TTC549 (cell line): Measurements from ENCODE around the gene ZBTB47.

ENCODE experiments used
- FAIRE-seq: peaks from 2 replicates; lab custom pipeline; 2012; peaks lifted over from hg19 to GRCh38; lab: Jason Lieb, UNC

Gene ZBTB47

DNA sequence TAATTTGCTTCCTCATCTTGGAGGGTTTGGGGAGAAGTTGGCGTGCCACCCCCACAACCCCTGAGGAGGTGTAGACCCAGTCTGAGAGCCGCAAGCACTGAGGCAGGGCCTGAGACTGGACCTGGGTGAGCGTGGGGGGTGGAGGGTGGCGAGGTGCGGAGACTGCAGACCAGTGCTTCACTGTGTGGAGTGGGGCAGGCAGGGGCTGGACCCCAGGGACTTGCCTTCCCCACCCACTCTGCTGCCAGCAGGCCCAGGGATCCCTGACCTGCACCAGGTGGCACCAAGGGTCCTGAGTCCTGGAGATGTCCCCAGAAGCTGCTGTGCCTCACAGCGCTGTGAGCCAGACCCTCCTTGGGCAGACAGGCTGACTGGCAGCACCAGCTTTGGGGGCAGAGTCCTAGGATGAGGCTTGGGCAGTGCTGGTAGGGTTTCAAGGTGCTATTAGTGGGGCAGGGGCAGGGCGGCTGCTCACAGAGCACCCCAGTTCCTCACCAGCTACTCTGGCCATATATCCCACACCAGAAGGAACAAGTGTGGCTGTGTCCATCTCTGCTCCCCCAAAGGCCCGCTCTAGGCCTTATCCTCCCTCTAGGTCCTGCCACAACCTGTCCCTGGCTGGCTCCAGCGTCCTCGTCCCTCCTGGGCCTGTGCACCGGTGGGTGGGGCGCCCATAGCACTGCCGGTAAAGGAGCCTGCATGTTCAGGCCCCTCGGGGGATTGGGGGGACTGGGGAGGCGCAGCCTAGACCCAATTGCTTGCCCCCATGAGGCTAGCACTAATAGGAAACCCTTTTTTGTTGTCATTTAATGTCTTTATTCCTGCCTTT lies 11.8 kb downstream of the ZBTB47 start:
- FAIRE-seq, result no peak

DNA sequence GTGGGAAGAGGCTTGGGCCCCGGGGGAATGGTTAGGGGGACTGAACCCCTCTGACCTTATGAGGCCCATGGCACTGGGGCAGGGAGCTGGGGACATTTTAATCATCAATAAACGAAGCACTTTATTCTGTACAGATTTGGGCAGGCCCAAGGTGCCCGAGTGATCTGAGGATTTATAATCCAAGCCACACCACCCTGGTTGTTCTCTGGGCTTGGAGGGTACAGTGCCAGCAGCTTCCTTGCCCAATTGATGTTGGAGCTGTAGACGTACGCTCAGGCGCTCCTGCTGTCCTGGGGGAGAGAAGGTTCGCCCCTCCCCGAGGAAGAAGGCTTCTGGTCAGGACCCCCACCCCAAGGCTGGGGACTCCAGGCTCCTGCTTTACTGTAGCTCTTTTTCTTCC lies 12.5 kb downstream of the ZBTB47 start:
- FAIRE-seq, result no peak

DNA sequence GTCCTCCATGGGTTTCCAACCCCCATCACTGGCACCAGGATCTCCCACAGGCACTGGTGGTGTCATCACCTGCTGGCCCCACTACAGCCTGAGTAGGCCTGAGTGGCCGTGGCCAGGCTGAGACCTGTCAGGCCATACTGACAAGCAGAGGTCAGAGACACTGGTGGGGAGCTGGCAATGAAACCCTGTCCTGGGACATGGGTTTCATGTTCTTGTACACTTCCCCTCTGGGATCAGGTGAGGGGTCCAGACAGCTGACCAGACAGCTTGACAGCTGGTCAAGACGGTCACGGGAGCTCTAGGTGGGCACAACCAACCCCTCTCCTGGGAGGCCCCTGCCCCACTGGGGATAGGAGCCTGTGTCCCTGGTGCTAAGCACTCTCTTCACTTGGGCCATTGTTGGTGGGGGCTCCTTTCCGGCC lies 13.1 kb downstream of the ZBTB47 start:
- FAIRE-seq, result no peak

DNA sequence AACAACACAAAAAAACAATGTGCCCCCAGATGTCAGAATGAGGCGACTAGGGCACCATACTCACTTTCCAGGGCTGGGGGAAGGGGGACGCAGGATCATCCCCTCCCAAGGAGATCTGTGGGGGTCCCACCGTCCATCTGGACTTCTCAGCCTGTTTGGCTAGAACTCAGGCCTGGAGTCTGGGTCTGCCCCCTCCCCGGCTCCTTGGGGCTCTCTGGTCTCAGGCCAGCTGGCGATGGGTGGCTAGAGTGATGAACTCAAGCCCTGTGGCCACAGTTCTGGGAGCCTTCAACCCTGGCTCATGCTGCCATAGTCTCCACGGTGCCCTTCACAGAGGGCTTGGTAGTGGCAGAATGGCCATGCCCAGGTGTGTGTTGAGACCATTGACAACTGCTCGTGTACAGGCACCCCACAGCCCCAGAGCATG lies 13.6 kb downstream of the ZBTB47 start:
- no peak for FAIRE-seq

DNA sequence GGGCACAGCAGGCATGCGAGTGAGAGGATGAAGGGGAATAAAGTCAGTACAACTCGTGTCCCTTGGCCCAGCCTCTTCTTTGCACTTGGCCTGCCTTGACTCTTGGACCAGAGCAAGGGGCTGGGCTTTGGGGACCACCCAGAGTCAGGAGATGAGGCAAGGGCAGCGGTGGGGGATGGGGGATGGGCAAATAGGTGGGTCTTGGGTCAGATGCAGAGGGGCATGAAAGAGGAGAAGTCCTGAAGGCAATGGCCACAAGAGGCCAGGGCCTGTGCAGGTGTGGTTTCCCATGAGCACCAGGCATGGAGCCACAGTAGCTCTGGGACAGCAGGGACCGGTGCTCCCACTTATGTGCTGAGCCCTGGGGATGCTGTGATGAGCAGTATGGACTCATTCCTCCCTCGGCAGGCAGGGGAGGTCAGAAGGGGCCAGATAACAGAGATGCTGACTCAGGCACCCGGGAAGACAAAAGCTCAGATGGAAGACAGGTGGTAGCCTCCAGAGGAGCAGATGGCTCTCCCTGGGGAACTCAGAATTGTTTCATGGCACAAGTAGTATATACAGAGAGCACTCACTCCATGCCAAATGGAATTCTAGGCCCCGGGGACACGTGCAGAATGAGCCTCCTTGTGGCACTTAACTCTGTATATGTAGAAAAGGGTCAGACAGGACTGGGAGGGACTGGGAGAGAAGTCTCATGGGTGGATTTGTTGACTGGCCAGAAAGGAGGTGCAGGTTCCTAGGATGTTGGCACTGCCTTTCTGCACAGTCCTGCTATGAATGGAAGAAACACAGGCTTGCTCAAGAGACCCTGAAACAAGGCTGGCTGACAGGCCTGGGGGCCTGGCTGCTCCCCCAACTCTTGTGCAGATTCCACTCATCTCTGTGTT lies 14.3 kb downstream of the ZBTB47 start:
- no peak for FAIRE-seq

DNA sequence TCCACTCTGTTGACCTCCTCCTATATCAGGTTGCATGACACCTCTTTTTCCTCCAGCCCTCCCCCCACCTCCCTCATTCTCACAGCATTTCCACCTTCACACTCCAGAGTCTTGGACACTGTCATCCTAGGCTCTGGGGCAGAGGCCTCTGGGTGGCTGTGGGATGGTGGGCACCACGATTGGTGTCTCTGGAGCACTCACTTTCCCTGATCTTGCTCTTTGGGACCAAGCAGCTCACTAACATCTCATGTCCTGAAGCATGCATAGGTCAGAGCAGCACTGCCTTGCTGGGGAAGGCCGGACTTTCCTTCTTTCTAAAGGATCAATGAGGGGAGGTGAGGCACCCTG lies 14.9 kb downstream of the ZBTB47 start:
- FAIRE-seq, result no peak

DNA sequence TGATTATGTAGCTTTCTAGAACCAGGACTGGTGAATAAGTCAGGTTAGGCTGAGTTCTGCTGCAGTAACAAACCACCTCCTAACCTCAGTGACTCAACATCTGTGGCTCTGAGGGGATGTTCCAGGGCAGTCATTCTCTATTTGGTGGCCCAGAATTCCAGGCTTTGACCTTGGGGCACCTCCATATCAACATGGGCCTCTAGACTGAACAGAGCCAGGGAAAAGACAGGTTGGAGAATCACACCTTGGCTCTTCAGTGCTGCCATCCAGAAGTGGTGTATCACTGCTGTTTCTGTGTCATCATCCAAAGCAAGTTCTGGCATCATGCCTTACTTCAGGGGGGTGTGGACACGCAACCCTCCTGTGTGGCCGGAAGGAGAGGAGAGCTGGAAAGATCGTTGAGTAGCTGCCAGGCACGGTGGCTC lies 15.3 kb downstream of the ZBTB47 start:
- no peak for FAIRE-seq

DNA sequence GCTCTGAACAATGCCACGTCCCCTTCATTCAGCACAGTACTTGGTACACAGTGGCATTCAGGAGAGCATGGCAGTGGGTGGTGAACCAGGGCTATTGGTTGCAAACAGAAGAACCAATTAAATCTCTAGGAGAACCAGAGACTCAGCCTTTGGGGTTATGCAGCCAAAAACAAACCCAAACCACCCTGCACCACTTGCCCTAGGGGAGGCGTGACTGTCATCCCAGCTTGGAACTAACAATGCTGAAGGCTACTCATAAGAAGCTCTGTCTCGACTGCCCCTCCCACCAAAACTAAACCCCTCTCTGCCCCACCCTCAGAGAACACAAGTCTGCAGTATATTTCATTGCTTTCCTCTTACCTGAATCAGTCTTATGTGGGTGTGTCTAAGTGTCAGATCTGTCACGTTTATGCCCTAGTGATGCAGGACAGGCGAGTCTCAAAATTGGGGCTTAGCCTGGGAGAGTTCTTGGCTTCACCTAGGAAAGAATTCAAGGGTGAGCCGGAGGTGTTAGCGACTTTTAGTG lies 16.6 kb downstream of the ZBTB47 start:
- FAIRE-seq, result no peak

DNA sequence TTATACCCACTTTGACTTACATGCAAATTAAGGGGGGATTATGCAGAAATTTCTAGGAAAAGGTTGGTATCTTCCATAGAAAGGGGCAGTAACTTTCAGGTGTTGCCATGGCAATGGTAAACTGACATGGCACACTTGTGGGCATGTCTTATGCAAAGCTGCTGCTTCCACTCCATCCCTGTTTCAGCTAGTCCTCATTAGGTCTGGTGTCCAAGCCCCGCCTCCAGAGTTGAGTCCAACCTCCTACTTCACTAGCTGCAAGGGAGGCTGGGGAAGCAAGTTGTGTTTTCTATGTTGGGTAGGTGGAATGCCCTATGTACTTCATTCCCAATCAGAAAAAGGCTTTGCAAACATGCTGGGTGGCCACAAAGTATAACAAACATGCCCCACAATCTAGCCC lies 17.2 kb downstream of the ZBTB47 start:
- no peak for FAIRE-seq

DNA sequence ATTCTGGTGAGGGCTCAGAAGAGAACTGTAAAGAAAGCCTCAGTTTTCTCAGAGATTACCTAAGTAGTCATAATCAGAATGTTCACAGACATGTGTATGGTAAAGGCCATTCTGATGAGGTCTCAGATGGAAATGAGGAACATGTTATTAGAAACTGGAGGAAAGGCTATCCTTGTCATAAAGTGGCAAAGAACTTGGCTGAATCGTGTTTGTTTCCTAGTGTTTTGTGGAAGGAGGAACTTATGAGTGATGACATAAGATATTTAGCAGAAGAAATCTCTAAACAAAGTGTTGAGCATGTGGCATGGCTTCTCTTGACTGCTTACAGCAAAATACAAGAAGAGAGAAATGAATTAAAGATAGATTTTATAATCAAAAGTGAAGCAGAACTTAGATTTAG lies 19.0 kb downstream of the ZBTB47 start:
- FAIRE-seq, result no peak

DNA sequence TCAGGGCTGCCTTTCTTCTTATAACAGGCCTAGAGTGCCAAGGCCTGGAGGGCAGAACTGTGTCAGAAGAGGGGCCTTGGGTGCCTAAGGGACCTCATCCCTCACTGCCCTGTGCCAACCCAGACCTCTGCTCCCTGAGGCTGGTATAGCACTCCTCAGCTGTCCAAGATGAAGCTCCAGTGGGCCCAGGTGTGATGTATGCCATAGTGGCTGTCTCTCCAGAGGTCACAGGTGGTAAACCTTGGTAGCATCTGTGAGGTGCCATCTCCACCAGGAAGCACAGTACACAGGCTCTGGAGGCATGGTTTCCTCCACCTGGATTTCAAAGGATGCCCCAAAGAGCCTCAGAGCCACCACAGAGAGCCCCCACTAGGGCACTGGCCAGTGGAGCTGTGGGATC lies 19.6 kb downstream of the ZBTB47 start:
- no peak for FAIRE-seq

DNA sequence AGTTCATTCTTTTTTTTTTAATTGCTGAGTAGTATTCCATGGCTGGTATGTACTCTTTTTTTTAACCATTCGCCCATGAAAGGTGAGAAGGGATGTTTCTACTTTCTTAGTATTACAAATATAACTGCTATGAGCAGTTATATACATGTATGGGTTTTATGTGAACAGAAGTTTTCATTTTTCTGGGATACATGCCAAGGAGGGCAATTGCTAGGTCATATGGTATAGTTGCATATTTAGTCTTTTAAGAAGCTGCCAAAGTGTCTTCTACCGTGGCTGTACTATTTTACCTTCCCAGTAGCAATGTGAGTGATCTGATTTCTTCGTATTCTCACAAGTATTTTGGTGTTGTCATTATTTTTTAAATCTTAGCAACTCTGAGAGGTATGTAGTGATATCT lies 20.6 kb downstream of the ZBTB47 start:
- FAIRE-seq, result no peak

DNA sequence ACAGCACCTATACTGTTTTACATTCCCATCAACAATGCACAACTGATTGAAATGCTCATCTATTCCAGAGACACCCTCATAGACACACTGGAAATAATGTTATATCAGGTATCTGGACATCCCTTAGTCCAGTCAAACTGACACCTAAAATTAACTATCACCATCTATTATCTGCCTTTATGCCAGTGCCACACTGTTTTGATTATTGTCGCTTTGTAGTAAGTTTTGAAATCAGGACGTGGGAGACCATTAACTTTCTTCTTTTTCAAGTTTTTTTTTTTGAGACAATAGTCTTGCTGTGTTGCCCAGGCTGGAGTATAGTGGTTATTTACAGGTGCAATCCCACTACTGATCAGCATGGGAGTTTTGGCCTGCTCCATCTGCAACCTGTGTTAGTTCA lies 22.4 kb downstream of the ZBTB47 start:
- FAIRE-seq, result no peak

DNA sequence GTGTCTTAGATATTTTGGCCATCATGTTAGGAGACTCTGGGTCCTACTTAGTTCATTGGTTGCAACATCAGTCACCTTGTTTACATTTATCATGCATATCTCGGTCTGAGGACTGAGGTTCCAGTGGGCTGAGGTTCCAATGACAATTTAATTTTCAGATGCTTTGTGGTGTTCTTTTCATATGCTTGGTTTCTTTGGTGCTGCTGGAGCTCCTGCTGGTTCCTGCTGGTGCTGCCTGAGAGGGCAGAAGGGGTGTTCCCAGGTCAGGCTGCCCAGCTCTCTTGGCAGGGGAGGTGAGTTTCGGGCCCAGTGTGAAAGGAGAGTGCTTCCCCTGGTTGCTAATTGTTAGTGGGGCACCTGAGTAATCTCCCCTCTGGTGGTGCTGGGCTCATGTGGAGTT lies 24.9 kb downstream of the ZBTB47 start:
- FAIRE-seq, result no peak

DNA sequence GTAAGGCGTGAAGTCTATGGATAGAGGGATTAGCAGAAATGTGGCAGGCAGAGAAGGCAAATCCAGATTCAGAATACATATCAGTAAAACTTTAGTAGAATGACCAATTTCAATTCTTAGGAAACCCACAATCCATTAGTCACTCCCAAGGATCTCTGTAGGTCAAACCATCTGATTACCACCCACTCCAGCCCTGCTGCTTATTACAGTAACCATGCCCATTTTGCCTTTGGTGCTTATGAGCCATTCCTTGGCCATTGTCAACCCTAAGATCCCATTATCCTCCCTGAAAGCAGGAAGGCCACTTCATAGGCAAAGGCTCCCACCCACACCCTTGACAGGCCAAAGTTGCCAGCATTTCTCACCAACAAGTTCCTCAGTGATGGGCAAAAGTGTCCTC lies 26.8 kb downstream of the ZBTB47 start:
- FAIRE-seq, result no peak

DNA sequence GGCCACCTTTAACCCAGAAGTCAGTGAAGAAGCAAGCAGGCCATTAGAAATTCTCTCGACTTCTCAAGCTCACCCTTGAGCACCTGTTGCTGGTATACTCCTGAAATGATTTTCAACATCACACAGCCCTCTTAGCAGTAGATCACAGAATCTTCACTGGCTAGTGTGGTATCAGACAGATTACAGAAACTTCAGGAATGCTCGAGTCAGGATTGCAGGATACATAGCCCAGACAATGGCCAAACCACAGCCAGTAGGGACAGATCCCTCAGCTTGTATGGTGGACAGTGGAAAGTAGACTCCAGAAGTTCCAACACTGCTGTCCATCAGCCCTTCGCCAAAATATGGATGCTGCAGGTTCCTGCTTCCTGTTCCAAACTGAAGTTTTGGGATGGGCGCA lies 27.3 kb downstream of the ZBTB47 start:
- no peak for FAIRE-seq

DNA sequence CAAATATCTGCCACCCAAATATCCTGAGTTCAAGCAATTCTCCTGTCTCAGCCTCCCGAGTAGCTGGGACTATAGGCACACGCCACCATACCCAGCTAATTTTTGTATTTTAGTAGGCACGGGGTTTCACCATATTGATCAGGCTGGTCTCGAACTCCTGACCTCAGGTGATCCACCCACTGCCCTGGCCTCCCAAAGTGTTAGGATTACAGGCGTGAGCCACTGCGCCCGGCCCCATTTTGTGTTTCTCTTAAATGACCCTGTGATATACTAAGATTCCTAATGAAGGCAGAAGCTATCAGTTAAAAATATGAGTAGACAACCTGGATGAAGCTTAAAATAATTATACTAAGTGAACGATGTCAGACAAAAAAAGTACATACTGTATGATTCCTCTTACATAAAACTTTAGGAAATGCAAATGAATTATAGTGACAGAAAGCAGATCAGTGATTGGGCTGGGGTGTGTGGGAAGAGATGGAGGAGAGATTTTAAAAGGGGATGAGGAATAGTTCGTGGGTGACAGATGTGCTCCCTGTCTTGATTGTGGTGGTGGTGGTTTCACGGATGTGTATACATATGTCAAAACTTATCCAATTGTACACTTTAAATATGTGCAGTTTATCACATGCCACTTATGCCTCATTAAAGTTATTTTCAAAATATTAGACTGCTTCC lies 28.0 kb downstream of the ZBTB47 start:
- FAIRE-seq, result no peak

DNA sequence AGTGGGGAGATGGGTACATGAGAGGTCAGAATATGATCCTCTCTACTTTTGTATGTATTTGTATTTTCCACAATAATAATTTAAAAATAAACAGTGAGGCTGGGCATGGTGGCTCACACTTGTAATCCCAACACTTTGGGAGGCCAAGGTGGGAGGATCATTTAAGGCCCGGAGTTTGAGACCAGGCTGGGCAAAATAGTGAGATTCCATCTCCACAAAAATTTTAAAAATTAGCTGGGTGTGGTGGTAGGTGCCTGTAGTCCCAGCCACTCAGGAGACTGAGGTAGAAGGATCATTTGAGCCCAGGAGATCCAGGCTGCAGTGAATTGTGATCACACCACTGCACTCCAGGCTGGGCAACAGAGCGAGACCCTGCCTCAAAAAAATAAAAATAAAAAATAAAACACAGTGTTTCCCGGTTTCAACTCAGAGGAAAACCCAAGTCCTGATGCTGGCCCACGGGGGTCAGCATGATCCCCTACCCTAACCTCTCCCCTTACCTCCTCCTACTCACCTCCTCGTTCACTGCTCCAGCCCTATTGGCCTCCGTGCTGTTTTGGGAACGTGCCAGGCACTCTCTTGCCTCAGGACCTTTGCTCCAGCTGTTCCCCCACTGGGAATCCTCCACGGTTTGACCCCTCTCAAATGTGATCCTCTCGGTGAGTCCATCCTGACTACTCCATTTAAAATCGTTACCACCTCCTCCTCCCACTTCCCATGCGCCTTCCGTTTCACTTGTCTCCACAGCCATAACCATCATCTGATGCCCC lies 29.0 kb downstream of the ZBTB47 start:
- no peak for FAIRE-seq

DNA sequence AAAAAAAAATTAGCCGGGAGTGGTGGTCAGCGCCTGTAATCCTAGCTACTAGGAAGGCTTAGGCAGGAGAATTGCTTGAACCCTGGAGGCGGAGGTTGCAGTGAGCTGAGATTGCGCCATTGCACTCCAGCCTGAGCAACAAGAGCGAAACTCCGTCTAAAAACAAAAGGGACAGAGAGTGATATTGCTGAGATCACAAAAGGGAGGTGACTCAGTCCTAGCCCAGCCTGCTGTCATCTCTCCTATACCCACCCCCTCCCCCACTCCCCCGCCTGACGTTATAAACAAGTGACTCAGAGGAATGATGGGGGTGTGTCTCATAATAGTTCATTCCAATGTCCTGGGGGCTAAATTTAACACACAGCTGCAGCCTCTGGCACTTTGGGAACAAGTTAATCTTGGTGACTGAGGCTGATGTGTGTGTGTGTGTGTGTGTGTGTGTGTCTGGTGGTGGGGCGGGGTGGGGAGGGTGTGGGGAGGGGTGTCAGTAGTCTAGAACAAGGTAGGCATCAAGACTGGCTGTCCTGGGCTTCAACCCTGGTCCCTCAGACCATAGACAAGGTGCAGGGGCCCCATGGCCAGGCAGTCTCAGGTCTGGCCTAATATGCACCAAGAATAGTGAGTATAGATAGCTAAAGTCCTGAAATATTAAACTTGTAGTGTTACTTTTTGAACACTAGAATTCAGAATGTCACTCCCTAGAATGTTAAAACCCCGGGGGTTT lies 30.5 kb downstream of the ZBTB47 start:
- FAIRE-seq, result no peak

DNA sequence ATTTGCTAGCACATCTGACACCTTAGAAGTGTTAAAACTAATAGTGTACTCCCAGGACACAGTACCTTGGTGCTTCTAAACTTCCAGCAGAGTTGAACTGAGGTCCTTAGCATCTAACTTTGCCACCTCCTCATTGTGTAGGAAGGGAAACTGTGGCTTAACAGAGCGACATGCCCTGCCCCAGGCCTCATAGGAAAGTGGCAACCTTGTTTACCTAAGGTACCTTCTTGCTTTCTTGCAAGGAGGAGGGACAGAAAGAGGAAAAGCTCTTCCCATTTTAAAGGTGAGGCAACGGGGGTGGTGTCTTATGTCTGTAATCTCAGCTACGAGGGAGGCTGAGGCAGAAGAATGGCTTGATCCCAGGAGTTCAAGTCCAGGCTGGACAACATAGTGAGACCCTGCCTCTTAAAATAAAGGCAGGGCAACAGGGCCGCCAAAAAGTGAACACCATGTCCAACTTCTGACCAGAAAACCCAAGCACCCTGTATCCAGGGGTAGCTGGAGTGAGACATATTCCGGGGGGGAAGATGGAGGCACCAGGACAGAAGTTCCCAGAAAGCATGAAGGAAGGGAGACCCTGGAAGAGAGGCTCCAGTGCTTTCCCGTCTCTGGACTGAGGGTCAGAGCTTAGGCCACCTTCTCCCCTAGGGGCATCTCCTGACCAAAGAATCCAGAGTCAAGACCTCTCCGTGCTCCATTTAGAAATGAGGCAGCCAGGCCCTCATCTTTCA lies 31.3 kb downstream of the ZBTB47 start:
- no peak for FAIRE-seq
